ENCODE results near the gene PHLDB2.

PHLDB2 gene

DNA sequence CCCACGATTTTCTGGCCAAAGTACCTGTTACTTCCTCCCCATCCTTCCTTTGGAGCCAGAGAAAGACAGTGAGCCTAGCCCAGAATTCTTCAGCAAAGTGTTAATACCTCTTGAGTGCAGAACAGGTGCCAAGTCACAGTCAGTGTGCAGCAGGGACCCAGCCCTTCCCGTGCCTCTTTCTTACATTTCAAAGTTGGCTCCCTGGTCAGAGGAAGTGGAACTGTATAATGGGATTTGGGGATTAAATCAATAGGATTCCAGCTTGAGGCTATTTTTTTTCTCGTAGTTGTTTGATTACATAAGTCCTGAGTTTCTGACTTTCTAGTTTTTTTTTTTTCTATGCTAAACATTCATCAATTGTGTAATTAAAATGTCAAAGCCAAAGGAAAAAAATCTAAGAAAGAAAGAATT is 67.2 kb downstream of the PHLDB2 start:
- no peak for DNase-seq (ENCODE audit: low spot score)

DNA sequence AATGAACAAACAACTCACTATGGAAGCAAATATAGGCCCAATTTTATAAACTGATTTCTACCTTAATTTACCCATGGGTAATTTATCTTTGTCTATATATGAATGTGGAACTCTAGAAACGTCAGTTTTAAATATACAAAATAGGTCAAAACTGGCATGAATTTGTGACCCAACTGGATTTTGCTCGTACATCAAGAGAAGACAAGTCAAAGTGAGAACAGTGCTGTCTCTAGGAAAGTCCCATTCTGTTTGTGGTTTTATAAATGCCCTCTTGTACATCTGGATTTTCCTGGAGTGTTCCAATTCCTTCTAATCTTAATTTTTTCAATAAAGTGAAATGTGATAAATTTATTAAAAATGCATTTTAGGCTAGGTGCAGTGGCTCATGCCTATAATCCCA is 69.5 kb downstream of the PHLDB2 start:
- no peak for DNase-seq (ENCODE audit: low spot score)

DNA sequence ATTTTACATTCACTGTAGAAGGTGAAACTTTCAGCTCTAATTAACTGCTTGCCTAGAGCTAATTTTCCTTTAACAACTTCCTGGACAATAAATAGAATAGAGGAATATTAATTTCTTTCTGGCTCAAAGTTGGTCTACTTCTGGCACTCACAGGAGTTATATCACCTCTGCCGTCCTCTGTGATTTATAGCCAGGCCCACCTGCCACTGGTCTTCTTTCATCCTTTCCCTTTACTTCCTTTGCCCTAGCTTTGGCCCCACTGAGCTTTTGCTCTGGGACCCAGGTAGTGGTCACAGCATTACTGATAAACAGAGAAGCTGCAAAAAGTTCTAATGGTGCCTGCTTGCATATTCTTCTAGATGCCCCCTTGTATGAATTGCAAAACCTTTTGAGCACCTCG is 70.4 kb downstream of the PHLDB2 start:
- DNase-seq (ENCODE audit: low spot score): no peak

DNA sequence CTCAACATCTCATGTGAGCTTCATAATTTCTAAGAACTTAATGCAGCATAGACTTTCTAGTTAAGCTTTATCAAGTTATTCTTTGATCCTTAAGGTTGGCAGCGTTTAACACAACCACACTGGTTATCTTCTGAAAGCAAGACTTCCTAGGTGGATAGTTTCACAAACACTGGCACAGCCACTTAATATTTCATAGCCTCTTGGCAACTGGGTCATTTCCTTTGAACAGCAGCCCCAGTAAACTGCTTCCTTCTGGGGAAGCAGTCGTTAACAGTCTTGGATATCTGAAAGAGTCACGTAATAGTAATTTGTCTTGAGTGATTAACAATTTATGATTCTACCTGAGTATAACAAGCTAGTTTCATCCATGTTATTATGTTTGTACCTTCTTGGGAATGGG is 73.9 kb downstream of the PHLDB2 start:
- DNase-seq (ENCODE audit: low spot score): no peak

DNA sequence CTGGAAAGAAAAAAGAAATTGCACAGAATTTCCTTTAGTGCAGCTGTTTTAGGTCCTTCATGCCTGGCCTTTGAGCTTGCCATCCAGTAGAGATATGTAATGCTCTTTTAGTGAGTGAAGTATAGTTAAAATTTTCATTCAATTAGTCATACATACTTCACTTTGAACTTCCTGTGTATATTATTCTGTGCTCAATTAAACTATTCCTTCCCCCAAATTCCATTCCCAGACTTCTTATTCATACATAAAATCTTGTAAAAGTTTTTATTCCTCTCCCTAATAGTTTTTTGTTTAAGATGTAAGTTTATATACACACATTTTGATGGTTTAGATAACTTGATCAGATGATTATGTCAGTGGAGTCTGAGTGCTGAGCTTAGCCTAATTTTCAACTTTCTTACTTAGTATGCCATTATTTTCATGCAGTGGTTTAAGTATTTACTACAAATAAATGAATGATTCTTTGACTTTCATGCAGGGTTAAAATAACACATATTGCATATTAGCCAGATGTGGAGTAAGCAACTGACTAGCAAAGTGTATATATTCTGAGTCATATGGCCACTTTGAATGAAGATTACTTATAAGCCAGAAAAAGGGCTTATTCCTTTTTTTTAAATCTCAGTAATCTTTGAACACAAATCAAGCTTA is 77.3 kb downstream of the PHLDB2 start:
- peak; percentile 53 for DNase-seq (ENCODE audit: low spot score)

DNA sequence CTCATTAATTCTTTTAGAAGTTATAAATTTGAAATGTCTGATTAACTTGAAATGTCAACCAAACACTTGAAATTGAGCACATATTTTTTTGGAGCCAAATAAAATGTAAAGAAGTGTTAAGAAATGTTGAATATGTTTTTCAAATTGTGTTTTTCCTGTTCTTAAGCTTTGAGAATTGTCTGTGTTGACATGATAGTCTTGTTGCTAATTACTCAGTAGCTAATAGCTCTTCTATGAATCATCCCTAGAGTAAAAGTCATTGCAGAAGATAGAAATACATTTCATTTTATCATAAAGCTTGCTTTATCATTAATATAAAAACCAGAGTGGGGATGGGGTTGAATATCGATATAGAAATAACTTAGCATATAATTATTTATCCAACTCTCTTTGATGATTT is 77.9 kb downstream of the PHLDB2 start:
- DNase-seq (ENCODE audit: low spot score): no peak

DNA sequence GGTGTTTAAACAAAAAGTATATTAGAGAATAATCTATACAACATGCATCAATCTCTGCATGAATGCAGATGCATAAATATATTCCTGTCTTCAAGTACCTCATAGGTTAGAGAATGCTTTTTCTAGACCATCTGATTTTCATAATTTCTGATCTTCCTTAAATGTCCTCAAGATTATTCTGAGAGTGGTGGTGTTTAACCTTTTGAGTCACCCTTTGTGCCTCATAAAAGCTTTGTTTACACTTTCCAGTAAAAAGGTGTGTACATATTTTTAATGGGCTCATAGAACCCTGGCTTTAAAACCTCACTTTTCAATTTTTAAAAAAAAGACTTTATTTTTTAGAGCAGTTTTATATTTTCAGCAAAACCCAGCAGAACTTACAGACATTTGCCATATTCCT is 78.8 kb downstream of the PHLDB2 start:
- DNase-seq (ENCODE audit: low spot score): no peak

DNA sequence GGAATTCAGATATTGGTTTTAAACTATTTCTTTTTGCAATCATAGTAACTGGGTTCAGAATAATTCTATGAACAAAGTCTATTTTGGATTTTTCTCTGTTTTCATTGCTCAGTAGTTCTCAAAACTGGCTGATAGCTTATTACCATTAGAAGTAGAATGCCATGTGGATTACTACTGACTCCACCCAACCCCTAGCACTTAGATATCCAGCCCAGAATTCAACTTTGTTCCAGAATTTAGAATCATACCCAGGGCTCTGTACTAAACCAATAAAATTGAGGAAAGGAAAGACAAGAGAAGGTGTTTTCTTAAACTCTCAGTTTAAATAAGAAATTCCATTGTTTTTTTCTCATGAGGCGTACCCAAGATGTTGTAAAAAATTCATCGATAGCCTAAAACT is 80.8 kb downstream of the PHLDB2 start:
- DNase-seq (ENCODE audit: low spot score): no peak

DNA sequence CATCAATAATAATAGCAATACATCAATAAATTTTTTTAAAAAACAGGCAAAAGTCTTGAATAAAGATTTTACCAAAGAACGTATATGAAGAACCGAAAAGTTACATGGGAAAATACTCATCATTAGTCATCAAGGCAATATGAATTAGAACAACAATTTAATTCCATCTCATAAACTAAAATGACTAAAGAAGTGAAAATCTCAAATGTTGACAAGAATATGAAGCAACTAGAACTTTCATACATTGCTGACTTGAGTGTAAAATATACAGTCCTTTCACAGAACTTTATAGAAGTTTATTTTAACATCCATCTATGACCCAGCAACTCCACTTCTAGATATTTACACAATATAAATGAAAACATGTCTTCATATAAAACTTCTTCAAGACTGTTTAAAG is 84.5 kb downstream of the PHLDB2 start:
- DNase-seq (ENCODE audit: low spot score): no peak

DNA sequence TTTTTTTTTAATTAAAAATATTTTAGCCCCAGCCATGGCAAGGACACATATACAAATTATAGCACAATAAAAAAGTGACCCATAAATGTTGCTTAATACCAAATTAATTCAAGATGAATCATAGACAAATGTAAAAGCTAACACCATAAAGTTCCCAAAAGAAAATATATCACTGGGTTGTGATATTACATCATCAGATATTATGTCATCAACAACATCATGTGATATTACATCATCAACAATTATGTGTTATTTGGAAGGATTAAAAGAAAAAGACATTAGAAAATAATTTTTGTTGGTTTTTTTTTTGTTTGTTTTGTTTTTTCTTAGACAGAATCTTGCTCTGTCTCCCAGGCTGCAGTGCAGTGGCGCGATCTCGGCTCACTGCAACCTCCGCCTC is 85.3 kb downstream of the PHLDB2 start:
- no peak for DNase-seq (ENCODE audit: low spot score)

DNA sequence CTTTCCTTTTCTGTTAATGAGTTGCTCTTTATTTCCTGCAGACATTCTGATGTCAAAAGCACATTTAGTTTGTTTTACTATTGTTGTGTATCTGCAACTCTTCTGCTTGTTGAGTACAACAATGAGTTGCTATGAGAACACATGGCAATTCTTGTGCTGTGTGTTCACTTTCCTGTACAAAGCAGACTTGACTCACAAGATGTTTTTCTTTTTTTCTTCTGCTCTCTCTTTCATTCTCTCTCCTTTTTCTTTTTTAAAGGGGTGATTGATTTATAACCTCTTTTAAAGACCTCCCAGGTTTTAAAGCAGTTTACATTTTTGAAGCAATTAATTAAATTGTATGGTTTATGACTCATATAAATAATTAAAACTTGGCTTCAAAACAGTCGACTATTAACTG is 88.2 kb downstream of the PHLDB2 start:
- DNase-seq (ENCODE audit: low spot score): no peak

DNA sequence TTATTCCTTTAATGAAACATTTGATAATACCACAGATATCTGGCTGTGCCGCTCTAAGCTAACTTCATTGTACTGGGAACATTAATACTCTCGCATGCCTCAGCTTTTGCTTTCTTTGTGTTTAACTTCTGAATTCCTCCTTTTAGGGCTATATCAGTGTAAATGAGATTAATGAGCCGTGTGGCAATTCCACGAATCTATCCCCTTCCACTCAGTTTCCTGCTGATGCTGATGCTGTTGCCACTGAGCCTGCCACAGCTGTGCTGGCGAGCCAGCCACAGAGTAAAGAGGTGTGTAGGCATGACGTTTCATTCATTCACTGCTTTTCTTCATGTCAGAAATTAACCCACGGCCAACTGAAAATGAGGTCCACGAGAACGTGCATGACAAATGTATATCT is 89.7 kb downstream of the PHLDB2 start:
- no peak for DNase-seq (ENCODE audit: low spot score)

DNA sequence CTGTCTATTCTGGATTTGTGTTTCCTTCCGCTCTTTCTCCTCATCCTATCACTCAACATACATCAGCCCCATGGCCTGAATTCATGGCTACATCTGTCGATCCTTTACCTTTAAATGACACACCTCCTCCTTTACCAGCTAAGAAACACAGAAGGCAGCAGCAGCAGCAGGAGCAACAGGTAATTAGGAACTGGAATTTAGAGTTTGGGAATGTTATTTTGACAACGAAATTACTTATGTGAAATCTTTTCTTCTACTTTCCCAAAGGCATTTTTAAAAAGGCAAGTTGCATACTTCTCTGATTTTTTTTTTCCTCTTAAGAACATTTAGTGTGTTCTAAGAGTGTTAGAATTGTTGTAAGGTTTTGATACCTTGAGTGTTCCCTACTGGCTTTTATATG is 90.6 kb downstream of the PHLDB2 start:
- DNase-seq (ENCODE audit: low spot score): no peak

DNA sequence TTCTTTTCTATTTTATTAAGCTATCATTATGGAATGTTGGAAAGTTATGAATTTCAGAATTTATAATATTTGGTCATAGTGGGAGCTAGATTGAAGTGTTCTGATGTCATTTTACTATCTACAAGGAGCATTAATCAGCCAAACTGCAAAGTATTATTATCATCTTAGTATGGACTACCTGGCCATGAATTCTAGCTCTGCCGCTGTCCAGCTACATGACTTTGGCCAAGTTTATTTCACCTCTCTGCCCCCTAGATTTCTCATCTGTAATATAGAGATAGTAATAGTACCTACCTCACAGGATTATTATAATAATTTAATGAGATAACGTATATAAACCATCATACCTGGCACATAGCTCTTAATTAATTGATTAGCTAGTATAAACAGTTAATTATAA is 92.0 kb downstream of the PHLDB2 start:
- no peak for DNase-seq (ENCODE audit: low spot score)

DNA sequence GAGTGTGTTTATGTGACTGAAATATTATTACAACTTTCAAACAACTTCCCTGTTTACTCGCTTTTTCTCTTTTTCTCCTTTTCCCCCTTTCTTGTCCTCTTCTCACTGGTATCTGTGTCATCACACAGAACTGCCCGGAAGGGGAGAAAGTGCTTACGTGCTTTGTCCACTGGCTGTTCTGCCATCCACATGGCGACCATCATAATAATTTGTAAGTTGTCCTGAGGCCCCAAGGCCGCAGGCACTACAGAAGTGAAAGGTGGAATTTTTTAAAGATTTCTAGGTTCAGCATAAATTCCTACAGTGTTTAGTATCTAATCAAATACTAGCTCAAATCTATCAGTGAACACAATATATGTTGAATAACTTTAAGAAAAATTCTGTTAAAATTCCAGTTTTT is 93.0 kb downstream of the PHLDB2 start:
- no peak for DNase-seq (ENCODE audit: low spot score)

DNA sequence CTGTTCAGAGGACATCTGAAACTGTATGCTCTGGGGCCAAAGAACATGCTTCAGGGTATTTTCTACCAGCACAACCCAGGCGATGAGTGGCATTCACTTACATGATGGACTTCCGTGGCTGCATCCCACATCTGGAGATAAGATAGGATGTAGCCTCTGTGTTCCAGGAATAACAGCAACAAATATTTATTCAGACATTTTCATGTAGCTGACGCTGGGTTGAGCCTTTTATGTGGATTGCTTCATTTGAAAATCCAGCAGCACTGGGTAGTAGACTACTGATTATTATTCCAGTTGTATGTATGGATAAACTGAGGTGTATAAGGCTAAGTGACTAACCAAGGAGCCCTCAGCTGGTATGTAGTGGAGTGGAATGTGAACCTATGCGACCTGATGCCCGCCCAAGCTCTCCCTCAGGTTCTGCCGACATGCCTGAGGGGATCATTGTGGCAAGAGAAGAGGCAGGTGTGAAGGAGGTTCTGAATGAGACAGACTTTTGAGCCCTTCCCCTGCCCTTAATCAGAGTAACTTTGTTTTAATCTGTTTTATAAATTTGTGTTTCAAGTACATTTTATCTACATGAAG is 93.9 kb downstream of the PHLDB2 start:
- no peak for DNase-seq (ENCODE audit: low spot score)

DNA sequence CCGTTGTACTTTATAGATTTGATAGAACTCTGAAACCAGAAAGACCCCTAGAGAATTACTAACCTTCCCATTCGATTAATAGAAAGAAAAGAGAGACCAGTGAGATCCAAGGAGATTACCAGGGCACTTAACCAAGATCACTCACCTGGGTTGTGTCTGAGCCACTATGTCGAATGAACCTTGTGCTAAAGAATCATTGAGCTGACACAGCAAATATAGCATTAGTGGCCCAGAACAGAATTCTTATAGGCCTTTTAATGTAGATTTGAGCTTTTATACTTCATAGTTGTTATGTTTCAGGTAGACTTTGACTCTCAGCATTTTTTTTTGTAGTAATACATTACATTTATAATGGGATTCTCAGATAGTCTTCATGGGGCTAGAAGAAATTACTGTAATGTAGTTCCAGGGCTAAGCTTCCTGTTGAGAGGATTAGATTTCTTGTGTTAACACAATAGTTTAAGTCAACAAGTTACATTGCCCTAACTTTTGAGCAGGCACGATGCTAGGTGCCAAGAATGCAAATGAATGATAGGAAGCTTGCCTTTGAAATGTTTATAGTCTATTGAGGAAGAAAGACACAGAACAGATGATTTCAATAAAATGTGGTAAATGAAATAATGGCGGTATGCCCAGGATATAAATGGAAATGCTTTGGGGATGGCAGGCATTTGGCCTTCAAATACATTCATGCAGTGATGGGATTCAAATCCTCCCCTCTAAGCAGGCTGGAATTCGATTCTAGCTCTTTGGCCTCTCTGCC is 95.3 kb downstream of the PHLDB2 start:
- DNase-seq (ENCODE audit: low spot score): no peak

DNA sequence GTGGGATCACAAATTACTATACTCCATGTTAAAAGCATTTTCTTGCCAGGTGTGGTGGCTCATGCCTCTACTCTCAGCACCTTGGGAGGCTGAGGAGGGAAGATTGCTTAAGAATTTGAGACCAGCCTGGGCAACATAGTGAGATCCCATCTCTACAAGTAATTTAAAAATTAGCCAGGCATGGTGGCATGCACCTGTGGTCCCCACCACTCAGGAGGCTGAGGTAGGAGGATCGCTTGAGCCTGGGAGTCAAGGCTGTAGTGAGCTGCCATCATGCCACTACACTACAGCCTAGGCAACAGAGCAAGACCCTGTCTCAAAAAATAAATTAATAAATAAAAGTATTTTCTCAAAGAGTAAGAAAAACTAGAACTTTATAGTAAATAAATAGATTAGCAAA is 96.8 kb downstream of the PHLDB2 start:
- no peak for DNase-seq (ENCODE audit: low spot score)

DNA sequence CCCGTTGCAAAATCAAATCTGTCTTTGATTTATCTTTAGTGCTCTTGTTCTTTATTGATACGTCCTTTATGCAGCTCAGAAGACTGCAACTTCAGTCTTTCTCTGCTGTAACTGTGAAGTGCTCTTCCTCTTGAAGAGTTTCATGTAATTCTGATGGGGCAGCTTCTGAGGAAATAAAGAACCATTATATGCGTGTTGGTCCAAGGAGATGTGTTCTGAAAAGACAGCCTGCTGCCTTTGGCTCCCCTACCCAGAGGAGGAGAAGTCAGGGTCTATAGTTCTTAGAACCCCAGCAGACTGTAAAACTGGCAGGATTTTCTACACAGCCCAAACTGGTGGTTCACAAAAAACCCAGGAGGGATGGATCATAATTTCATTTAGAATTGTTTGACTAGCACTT is 97.4 kb downstream of the PHLDB2 start:
- DNase-seq (ENCODE audit: low spot score): no peak

DNA sequence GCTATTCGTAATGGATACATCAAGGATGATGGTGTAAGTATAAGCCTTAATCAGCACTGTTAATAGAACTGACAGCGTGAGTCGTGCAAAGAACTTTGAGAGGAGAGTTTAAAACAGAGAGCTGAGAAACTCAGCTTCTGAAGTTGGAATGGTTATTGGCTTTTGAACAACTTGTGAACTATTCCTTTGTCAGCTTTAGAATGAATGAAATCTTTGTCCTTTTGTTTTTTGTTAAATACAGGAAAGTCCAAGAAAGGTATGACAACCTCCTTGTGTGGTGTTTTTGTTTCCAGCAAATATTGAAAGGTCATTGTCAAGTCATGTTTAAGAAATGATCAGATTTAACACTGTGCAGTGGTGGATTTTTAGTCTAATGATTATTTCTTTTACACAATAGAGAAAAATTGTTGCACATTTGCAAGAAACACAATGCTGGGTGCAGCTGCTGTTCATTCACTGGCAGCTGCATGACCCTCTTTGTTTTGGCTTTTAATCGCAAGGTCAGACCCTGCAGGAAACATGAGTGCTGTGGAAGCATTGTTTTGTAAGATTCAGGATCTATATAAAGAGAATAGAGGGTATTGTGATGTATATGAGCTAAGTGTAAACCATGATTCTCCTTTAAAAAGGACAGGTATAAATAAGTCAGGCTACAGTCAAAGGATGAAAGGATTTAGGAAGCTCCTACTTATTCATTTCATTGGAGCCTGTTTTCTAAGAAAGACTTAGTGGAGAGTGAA is 98.1 kb downstream of the PHLDB2 start:
- no peak for DNase-seq (ENCODE audit: low spot score)

DNA sequence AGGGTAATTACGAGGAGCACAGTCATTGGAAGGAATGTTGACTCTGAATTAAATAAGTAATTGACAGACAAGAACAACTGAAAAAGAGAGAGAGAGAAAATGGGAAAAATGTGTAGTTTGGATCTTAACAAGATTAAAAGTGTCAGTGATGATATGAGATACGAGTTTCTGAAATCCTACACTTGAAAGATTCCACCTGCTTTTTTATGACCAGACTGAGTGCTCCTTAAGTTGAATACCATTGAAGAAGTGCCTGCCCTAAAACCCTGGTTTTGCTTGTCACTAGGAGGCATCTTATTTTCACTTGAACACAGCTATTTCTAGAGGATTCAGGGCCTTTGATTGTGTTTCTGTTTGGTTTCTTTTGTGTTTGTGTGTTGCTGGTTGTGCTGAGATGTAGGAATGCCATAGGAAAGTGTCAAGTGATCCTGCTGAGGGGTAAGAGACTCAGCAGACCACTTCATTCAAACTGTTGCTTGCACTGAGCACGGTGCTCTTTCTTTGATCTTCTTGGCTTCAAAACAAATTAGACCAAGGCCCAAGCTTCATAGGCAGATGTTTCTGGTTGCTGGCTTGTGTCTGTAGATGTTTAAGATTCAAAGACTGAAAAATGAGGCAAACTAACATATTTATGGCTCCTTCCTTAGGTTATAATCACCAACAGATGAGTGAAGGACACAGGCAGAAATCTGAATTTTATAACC is 102.5 kb downstream of the PHLDB2 start:
- no peak for DNase-seq (ENCODE audit: low spot score)

DNA sequence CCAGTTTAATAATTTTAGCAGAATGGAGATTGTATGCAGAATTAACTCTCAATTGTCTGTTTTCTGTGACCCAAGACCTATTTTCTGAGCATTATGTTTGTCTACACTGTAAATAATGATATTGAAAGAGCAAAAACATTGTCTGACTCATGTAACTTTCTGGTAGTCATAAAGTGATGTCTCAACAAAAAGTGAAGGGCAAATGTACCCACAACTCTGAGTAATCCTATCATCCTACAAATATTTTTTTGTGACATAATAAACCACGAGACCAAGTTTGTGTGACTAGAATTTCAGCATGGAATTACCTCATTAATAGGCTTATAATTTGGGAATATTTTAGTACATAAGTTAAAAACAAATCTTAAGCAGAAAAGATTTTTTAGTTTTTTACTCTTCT is 104.4 kb downstream of the PHLDB2 start:
- peak; percentile 13 for DNase-seq (ENCODE audit: low spot score)

All from hepatic stellate cell (primary cell).